BE2C (cell line): ENCODE measurements around the gene CEP170B.
"Not testable (repeated sequence)": the region's sequence is repeated elsewhere in the genome, so short reads cannot be mapped to it uniquely, and the experiment has no call there.

ENCODE experiments used
- DNase-seq: peaks from one replicate; pipeline ENCODE4 v3.0.0-alpha.2; 2020
- H3K27me3 ChIP-seq: fragments of 250-450 bp; sonication (Bioruptor Pico); 2 replicates; pipeline ENCODE4 v1.5.1; 2020; ENCODE audit warnings: mild to moderate bottlenecking
- H3K36me3 ChIP-seq: fragments of 250-450 bp; sonication (Bioruptor Pico); 2 replicates; pipeline ENCODE4 v1.5.1; 2020; ENCODE audit warnings: mild to moderate bottlenecking
- H3K4me1 ChIP-seq: fragments of 250-450 bp; sonication (Bioruptor Pico); 2 replicates; pipeline ENCODE4 v1.5.1; 2020
- H3K4me3 ChIP-seq: 2 replicates; pipeline ENCODE4 v1.5.1; 2011; ENCODE audit warnings: low read depth, low read length
- H3K9me3 ChIP-seq: fragments of 250-450 bp; sonication (Bioruptor Pico); 2 replicates; pipeline ENCODE4 v1.5.1; 2020
- TF ChIP-seq, protein P1 (sequence below): IDR thresholded peaks from 2 replicates; pipeline ENCODE4 v1.5.1; 2012; ENCODE audit warnings: mild to moderate bottlenecking, low read depth, low read length

CEP170B gene

DNA sequence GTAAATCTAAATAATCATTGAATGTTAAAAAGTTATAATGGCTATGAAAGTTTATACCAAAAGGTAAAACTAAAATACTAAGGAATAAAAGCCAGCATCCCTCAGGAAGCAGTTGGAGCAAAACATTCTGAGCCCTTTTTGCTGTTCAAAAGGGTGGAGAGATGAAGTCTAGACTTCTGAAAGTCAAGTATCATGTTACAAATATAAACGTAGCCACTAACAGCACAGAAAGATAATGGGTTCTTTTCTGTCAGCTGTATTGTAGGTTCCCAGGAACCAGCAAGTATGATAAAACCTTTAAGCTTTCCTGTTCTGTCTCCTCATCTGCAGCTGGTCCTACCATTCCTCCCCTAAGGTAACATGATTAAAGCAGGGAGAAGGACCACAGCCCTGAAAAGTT, 43.2 kb downstream of the CEP170B start:
- no peaks in the 10 kb centered on the region; the same call in 1 of the 2 replicates for H3K9me3 ChIP-seq
- H3K27me3 ChIP-seq: peaks cover 24% of the 10 kb centered on the region
- no peaks in the 10 kb centered on the region for H3K4me1 ChIP-seq
- H3K4me3 ChIP-seq: no peak overlapping the region
- H3K36me3 ChIP-seq: no peaks in the 10 kb centered on the region
- TF ChIP-seq, protein P1, sequence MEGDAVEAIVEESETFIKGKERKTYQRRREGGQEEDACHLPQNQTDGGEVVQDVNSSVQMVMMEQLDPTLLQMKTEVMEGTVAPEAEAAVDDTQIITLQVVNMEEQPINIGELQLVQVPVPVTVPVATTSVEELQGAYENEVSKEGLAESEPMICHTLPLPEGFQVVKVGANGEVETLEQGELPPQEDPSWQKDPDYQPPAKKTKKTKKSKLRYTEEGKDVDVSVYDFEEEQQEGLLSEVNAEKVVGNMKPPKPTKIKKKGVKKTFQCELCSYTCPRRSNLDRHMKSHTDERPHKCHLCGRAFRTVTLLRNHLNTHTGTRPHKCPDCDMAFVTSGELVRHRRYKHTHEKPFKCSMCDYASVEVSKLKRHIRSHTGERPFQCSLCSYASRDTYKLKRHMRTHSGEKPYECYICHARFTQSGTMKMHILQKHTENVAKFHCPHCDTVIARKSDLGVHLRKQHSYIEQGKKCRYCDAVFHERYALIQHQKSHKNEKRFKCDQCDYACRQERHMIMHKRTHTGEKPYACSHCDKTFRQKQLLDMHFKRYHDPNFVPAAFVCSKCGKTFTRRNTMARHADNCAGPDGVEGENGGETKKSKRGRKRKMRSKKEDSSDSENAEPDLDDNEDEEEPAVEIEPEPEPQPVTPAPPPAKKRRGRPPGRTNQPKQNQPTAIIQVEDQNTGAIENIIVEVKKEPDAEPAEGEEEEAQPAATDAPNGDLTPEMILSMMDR: no peak
- DNase-seq: no peak

DNA sequence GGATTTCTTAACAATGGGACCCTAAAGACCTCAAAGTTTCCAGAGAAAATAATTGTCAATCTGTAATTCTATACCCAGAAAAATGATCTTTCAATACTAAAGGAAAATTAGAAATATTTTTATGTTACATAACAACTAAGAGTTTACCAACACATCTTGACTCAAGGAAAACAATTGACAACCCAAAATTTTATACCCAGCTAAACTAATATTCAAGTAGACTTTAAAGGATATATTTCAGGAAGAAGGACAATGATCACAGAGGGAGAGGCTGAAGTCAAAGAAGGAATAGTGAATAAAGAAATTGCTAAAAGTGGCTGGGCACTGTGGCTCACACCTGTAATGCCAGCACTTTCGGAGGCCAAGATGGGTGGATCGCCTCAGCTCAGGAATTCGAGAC, 47.0 kb downstream of the CEP170B start:
- H3K36me3 ChIP-seq: no peaks in the 10 kb centered on the region
- H3K9me3 ChIP-seq: no peaks in the 10 kb centered on the region; the same call in 1 of the 2 replicates
- TF ChIP-seq, protein P1: no peak
- no peak for DNase-seq
- H3K4me3 ChIP-seq: no peak overlapping the region
- H3K4me1 ChIP-seq: no peaks in the 10 kb centered on the region
- peaks cover 24% of the 10 kb centered on the region for H3K27me3 ChIP-seq

DNA sequence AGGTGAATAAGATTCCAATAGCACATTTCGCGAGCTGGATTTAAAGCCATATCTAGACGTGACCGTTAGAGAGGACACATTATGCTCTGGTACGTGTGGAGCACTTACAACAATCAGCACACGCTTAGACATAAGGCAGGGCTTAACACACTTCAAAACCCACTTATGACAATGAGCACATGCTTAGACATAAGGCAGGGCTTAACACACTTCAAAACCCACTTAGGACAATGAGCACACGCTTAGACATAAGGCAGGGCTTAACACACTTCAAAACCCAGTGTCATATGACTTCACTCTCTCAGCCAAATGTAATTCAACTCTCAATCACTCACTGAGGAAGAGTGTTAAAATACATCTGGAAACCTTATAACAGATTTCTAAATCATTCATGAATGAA, 48.4 kb downstream of the CEP170B start:
- peaks cover 16% of the 10 kb centered on the region for H3K27me3 ChIP-seq
- no peak for DNase-seq
- no peaks in the 10 kb centered on the region for H3K36me3 ChIP-seq
- H3K9me3 ChIP-seq: no peaks in the 10 kb centered on the region; the same call in 1 of the 2 replicates
- no peaks in the 10 kb centered on the region for H3K4me1 ChIP-seq
- TF ChIP-seq, protein P1: no peak
- H3K4me3 ChIP-seq: no peak overlapping the region

DNA sequence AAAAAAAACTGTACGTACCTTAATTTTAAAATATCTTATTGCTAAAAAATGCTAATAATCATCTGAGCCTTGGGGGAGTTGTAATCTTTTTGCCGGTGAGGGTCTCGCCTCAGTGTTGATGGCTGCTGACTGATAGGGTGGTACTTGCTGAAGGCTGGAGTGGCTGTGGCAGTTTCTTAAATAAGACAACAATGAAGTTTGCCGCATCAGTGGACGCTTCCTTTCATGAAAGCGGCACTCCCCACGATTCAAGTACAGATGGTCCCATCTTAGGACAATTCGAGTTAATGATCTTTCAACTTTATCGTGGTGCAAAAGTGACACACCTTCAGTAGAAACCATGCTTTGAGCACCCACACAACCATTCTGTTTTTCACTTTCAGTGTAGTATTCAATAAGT, 52.0 kb downstream of the CEP170B start:
- no peaks in the 10 kb centered on the region for H3K9me3 ChIP-seq
- peaks cover 13% of the 10 kb centered on the region for H3K27me3 ChIP-seq
- DNase-seq: no peak
- H3K36me3 ChIP-seq: no peaks in the 10 kb centered on the region
- TF ChIP-seq, protein P1: no peak
- H3K4me1 ChIP-seq: no peaks in the 10 kb centered on the region
- H3K4me3 ChIP-seq: no peak overlapping the region

DNA sequence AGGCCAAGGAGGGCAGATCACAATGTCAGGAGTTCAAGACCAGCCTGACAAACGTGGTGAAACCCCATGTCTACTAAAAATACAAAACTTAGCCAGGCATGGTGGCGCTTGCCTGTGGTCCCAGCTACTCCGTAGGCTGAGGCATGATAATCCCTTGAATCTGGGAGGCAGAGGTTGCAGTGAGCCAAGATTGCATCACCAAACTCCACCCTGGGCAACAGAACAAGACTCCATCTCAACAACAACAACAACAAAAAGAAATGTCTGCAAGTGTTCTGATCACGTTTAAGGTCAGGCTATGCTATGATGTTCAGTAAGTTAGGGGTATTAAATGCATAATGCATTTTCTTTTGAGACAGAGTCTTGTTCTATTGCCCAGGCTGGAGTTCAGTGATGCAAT, 52.9 kb downstream of the CEP170B start:
- no peaks in the 10 kb centered on the region for H3K4me1 ChIP-seq
- TF ChIP-seq, protein P1: no peak

DNA sequence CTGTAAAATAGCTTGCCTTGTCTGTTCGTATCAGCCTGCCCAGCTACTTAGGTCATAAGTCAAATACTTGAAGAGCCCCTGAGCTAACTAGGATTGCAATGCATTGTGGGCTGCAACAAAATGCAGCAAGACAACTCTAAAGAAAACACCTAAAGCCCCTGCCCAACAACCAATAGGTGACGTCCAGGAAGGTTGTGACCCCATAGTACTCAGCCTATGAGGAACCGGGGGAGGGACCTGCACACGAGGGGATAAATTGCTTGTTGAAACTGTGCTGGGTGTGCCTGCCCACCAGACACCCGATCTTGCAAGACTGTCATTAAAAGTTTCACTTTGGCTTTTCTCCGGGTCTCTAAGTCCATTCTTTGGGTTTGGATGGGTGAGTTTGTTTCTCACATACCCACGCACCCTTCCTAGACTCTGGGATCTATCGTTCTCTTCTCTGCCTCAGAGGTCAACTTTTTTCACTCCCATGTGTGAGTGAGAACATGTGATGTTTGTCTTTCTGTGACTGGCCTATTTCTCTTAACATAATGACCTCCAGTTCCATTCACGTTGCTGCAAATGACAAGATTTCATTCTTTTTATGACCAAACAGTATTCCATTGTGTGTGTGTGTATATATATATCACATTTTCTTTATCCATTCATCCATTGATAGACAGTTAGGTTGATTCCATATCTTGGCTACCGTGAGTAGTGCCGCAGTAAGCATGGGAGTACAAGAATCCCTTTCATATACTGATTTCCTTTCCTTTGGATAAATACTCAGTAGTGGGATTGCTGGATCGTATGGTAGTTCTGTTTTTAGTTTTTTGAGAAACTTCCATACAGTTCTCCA, 54.3 kb downstream of the CEP170B start:
- H3K4me1 ChIP-seq, H3K27me3 ChIP-seq, H3K4me3 ChIP-seq, H3K36me3 ChIP-seq, DNase-seq, H3K9me3 ChIP-seq: not testable (repeated sequence)

More for the DNA sequence above, 52.9 kb downstream of the CEP170B start:
- H3K9me3 ChIP-seq: no peaks in the 10 kb centered on the region
- no peak for DNase-seq
- no peaks in the 10 kb centered on the region for H3K36me3 ChIP-seq
- H3K27me3 ChIP-seq: peaks cover 13% of the 10 kb centered on the region
- no peak overlapping the region for H3K4me3 ChIP-seq
